ENCODE data around the gene KLB.
"Not testable (repeated sequence)": the region's sequence is repeated elsewhere in the genome, so short reads cannot be mapped to it uniquely, and the experiment has no call there.

The KLB gene
- total RNA-seq, result 0 to 0.44 (median 0.19) reads per million in 3 donors

DNA sequence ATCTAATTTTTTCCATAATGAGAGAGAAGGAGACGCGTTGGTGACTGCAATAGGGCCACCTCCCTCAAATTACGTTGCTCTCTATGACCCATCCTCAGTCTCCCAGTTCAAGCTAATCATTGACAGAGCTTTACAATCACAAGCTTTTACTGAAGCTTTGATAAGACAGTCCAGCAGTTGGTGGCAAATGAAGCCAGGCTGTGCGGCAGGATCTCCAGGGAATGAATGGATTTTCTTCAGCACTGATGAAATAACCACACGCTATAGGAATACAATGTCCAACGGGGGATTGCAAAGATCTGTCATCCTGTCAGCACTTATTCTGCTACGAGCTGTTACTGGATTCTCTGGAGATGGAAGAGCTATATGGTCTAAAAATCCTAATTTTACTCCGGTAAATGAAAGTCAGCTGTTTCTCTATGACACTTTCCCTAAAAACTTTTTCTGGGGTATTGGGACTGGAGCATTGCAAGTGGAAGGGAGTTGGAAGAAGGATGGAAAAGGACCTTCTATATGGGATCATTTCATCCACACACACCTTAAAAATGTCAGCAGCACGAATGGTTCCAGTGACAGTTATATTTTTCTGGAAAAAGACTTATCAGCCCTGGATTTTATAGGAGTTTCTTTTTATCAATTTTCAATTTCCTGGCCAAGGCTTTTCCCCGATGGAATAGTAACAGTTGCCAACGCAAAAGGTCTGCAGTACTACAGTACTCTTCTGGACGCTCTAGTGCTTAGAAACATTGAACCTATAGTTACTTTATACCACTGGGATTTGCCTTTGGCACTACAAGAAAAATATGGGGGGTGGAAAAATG is at the start of gene KLB:
TSS of gene KLB (plus strand) at position 168 of the 821 bp plus-strand sequence. CDS start at position 188, 20 bp downstream.
- no peak within 1 kb of the TSS for H3K4me3 ChIP-seq (ENCODE audit: insufficient read depth, low read depth, low read length, poor library complexity, severe bottlenecking)
- DNase-seq, result no peak
- no peaks in the 10 kb centered on the region for H3K4me1 ChIP-seq (ENCODE audit: control insufficient read depth, insufficient read depth, low read length, poor library complexity, severe bottlenecking)
- no peaks in the 10 kb centered on the region for H3K9me3 ChIP-seq (ENCODE audit: control insufficient read depth, low read length)
- H3K27me3 ChIP-seq (replicated peaks; ENCODE audit: control insufficient read depth, insufficient read depth, low read length, poor library complexity, severe bottlenecking), result no peaks in the 10 kb centered on the region
- no peak within 1 kb of the TSS for H3K27ac ChIP-seq (ENCODE audit: insufficient read depth, low read length, poor library complexity, severe bottlenecking)
- H3K36me3 ChIP-seq (ENCODE audit: control insufficient read depth, insufficient read depth, low read length), result no peaks in the 10 kb centered on the region

DNA sequence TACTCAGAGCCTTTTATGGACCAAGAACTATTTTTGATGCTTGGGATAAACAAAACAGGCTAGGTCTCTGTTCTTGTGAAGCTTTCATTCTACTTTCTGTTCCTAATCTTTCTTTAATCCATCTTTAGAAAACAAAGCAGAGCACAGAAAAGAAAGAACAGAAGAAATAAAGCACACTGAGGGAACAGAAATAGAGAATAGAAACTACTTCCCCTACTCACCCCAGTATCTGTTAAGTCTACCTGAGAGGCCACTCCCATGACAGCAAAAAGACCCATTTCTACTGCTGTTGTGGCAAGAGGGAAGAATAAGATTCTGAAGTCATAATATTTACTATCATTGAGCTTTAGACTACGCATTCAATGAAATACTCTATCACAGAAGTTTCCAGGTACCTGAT is 49.7 kb upstream of the KLB start:
- Histone ChIP-seq H3K4me3 (ENCODE audit: insufficient read depth, low read depth, low read length, poor library complexity, severe bottlenecking) (no peak overlapping the region), H3K27me3 (replicated peaks; ENCODE audit: control insufficient read depth, insufficient read depth, low read length, poor library complexity, severe bottlenecking) (no peaks in the 10 kb centered on the region), H3K36me3 (ENCODE audit: control insufficient read depth, insufficient read depth, low read length) (no peaks in the 10 kb centered on the region), H3K4me1 (ENCODE audit: control insufficient read depth, insufficient read depth, low read length, poor library complexity, severe bottlenecking) (peaks cover 4% of the 10 kb centered on the region), H3K9me3 (ENCODE audit: control insufficient read depth, low read length) (no peaks in the 10 kb centered on the region), H3K27ac (ENCODE audit: insufficient read depth, low read length, poor library complexity, severe bottlenecking) (no peak overlapping the region)
- DNase-seq, result no peak

DNA sequence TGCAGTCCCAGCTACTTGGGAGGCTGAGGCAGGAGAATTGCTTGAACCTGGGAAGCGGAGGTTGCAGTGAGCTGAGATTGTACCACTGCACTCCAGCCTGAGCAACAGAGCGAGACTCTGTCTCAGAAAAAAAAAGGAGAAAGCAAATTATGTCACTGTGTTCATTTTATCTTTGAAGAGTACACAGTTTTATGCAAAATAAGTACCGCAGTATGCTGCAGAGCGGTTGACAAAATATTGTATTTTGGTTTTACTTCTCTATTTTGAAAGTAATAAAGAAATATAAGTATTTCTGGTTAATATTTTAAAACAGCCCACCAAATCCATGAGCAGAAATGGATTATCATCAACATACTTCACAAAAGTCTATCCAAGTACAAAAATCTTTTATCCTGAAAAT is 46.1 kb upstream of the KLB start:
- not testable (repeated sequence) for H3K4me3 ChIP-seq (ENCODE audit: insufficient read depth, low read depth, low read length, poor library complexity, severe bottlenecking); H3K27ac ChIP-seq (ENCODE audit: insufficient read depth, low read length, poor library complexity, severe bottlenecking); DNase-seq; H3K9me3 ChIP-seq (ENCODE audit: control insufficient read depth, low read length); H3K36me3 ChIP-seq (ENCODE audit: control insufficient read depth, insufficient read depth, low read length); H3K27me3 ChIP-seq (replicated peaks; ENCODE audit: control insufficient read depth, insufficient read depth, low read length, poor library complexity, severe bottlenecking); H3K4me1 ChIP-seq (ENCODE audit: control insufficient read depth, insufficient read depth, low read length, poor library complexity, severe bottlenecking)

DNA sequence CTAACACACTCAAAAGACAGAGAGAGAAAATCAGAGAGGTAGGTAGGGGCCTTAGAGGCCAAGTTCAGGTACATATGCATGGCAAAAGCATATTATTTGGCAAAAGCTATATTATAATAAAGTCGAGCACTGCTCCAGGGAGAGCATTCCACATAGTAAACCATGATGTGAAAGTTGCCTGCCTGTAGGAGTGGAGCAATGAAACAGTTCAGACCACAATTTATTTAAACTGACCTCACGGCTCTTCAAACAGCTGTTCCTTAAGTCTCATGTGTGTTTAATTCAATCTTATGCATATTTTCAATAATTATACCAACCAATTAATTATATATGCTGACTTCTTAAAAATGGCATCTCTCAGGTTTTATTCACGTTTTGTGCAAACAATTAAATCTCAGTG is 43.9 kb upstream of the KLB start:
- Histone ChIP-seq H3K9me3 (ENCODE audit: control insufficient read depth, low read length) (no peaks in the 10 kb centered on the region), H3K36me3 (ENCODE audit: control insufficient read depth, insufficient read depth, low read length) (no peaks in the 10 kb centered on the region), H3K4me1 (ENCODE audit: control insufficient read depth, insufficient read depth, low read length, poor library complexity, severe bottlenecking) (no peaks in the 10 kb centered on the region), H3K4me3 (ENCODE audit: insufficient read depth, low read depth, low read length, poor library complexity, severe bottlenecking) (no peak overlapping the region), H3K27ac (ENCODE audit: insufficient read depth, low read length, poor library complexity, severe bottlenecking) (no peak overlapping the region), H3K27me3 (replicated peaks; ENCODE audit: control insufficient read depth, insufficient read depth, low read length, poor library complexity, severe bottlenecking) (no peaks in the 10 kb centered on the region)
- no peak for DNase-seq

DNA sequence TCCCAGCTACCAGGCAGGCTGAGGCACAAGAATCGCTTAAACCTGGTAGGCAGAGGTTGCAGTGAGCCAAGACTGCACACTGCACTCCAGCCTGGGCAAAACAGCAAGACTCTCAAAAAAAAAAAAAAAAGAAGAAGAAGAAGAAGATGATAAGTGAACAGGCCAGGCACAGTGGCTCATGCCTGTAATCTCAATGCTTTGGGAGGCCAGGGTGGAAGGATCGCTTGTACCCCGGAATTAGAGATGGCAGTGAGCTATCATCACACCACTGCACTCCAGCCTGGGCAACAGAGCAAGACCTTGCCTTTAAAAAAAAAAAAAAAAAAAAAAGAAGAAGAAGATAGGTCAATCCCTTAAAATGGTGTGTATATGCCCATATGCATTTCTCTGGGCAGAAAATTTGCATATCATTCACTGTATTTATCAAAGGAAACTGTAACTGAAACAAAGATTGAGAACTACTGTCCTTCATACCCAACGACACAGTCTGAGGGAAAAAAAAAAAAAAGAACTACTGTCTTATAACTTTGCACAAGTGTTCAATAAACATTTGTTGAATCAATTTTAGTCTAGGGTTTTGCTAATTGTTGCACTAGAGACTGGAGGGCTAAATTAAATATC is 42.8 kb upstream of the KLB start:
- Histone ChIP-seq H3K4me1 (ENCODE audit: control insufficient read depth, insufficient read depth, low read length, poor library complexity, severe bottlenecking) (no peaks in the 10 kb centered on the region), H3K36me3 (ENCODE audit: control insufficient read depth, insufficient read depth, low read length) (no peaks in the 10 kb centered on the region), H3K9me3 (ENCODE audit: control insufficient read depth, low read length) (no peaks in the 10 kb centered on the region), H3K27me3 (replicated peaks; ENCODE audit: control insufficient read depth, insufficient read depth, low read length, poor library complexity, severe bottlenecking) (no peaks in the 10 kb centered on the region), H3K27ac (ENCODE audit: insufficient read depth, low read length, poor library complexity, severe bottlenecking) (no peak overlapping the region), H3K4me3 (ENCODE audit: insufficient read depth, low read depth, low read length, poor library complexity, severe bottlenecking) (peak overlapping the region; percentile 0)
- DNase-seq, result no peak

DNA sequence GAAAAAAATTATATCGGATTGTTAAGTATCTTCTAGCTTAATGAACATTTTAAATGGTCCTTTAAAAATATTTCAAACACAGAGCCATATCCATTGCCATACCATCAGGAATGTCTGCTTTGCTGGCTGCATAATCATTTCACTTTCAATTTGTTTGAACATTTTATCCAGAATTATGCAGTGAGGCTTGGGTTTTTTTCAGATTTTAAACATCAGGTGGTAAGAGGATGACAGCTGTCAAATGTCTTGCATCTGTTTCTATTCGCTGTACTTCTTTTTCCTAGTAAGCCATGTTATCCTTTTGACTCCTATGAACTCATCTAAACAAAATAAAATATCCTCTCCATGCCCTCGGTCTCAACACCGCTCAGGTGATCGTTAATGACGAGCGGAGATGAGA is 41.4 kb upstream of the KLB start:
- Histone ChIP-seq H3K27me3 (replicated peaks; ENCODE audit: control insufficient read depth, insufficient read depth, low read length, poor library complexity, severe bottlenecking) (no peaks in the 10 kb centered on the region), H3K36me3 (ENCODE audit: control insufficient read depth, insufficient read depth, low read length) (no peaks in the 10 kb centered on the region), H3K9me3 (ENCODE audit: control insufficient read depth, low read length) (no peaks in the 10 kb centered on the region), H3K27ac (ENCODE audit: insufficient read depth, low read length, poor library complexity, severe bottlenecking) (peak overlapping the region; percentile 79), H3K4me3 (ENCODE audit: insufficient read depth, low read depth, low read length, poor library complexity, severe bottlenecking) (peak overlapping the region; percentile 98), H3K4me1 (ENCODE audit: control insufficient read depth, insufficient read depth, low read length, poor library complexity, severe bottlenecking) (no peaks in the 10 kb centered on the region)
- DNase-seq, result no peak

DNA sequence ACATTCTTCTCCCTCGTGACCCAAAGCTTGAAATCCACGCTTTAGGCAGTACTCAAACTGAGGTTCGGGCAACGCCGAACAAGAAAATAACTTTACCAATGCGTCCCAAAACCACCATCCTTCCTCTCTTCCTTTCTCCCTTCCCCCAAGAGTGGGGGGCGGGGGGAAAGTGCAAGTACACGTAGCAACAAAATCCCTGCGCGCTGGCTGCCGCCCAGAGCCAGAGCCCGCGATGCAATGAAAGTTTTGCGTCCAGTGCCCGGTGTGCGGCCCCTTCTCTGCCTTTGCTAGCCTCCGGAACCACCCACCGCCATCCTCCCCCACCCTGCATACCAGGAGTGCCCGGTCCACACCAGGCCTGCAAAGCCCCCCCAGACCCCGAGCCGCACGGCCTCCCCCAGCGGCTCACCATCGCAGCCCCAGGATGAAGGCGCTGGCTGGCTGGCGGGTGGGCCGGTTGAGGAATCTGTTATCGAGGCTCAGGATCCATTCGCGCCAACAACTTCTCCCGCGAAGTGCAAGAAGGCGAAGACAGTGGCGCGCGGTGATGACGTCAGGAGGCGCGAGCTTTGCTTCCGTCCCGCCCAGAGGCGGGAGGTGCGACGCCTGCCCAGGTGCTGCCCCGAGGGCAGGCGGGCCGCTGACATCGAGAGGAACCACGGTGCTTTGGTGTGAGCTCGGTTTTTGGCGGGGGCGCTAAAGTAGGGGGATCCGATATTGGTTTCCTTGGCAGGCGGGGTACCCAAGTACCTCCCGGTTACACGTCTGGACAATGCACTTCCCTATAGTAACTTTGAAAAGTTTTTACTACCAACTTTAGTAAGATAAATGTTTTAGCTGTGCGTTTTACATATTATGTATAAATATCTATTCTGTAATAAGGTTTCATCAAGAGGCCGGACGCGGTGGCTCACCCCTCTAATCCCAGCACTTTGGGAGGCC is 40.6 kb upstream of the KLB start, which contains the start of gene RFC1:
TSS of gene RFC1 (minus strand) at position 533 of the 942 bp plus-strand sequence. CDS start at position 412, 121 bp downstream.
- H3K4me1 ChIP-seq (ENCODE audit: control insufficient read depth, insufficient read depth, low read length, poor library complexity, severe bottlenecking), result no peaks in the 10 kb centered on the region
- H3K9me3 ChIP-seq (ENCODE audit: control insufficient read depth, low read length), result no peaks in the 10 kb centered on the region
- H3K4me3 ChIP-seq (ENCODE audit: insufficient read depth, low read depth, low read length, poor library complexity, severe bottlenecking), result peak within 1 kb of the TSS; percentile 98
- H3K27me3 ChIP-seq (replicated peaks; ENCODE audit: control insufficient read depth, insufficient read depth, low read length, poor library complexity, severe bottlenecking), result no peaks in the 10 kb centered on the region
- DNase-seq, result peak; percentile 84 to 90 (median 88)
- H3K36me3 ChIP-seq (ENCODE audit: control insufficient read depth, insufficient read depth, low read length), result no peaks in the 10 kb centered on the region
- H3K27ac ChIP-seq (ENCODE audit: insufficient read depth, low read length, poor library complexity, severe bottlenecking), result peak within 1 kb of the TSS; percentile 79

DNA sequence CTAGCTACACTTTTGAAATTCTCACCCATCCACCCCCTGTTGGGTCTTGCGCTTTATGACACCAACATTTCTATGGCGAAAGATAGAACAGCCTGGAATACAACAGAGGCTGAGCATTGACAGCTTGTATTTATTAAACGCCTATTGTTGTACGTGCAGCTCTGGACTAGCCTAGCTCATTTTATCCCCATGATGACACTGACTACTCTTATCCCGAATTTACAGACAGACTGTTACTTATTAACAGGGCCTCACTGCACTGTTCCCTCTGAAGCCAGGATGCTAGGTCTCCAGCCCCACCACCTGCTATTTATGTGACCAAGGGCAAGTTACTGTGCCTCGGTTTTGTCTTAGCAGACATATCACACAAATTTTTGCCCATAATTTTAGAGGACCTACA is 39.6 kb upstream of the KLB start:
- Histone ChIP-seq H3K27ac (ENCODE audit: insufficient read depth, low read length, poor library complexity, severe bottlenecking) (no peak overlapping the region), H3K4me1 (ENCODE audit: control insufficient read depth, insufficient read depth, low read length, poor library complexity, severe bottlenecking) (no peaks in the 10 kb centered on the region), H3K4me3 (ENCODE audit: insufficient read depth, low read depth, low read length, poor library complexity, severe bottlenecking) (no peak overlapping the region), H3K27me3 (replicated peaks; ENCODE audit: control insufficient read depth, insufficient read depth, low read length, poor library complexity, severe bottlenecking) (no peaks in the 10 kb centered on the region), H3K36me3 (ENCODE audit: control insufficient read depth, insufficient read depth, low read length) (no peaks in the 10 kb centered on the region), H3K9me3 (ENCODE audit: control insufficient read depth, low read length) (no peaks in the 10 kb centered on the region)
- DNase-seq, result no peak

DNA sequence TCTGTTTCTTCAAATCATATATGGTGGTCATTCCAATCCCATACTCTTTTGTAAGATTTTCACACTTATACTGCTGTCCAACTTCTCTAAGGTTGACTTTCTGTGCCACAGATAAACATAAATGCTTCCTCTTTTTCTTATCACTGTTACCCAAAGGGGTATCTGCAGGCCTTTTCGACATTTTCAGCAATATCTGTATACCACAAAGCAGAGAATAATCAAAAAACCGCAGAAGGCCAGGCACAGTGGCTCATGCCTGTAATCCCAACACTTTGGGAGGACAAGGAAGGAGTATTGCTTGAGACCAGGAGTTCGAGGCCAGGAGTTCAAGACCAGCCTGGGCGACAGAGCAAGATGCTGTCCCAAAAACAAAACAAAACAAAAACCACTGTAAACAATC is 37.4 kb upstream of the KLB start:
- Histone ChIP-seq H3K4me1 (ENCODE audit: control insufficient read depth, insufficient read depth, low read length, poor library complexity, severe bottlenecking) (no peaks in the 10 kb centered on the region), H3K9me3 (ENCODE audit: control insufficient read depth, low read length) (no peaks in the 10 kb centered on the region), H3K27ac (ENCODE audit: insufficient read depth, low read length, poor library complexity, severe bottlenecking) (no peak overlapping the region), H3K36me3 (ENCODE audit: control insufficient read depth, insufficient read depth, low read length) (no peaks in the 10 kb centered on the region), H3K4me3 (ENCODE audit: insufficient read depth, low read depth, low read length, poor library complexity, severe bottlenecking) (no peak overlapping the region), H3K27me3 (replicated peaks; ENCODE audit: control insufficient read depth, insufficient read depth, low read length, poor library complexity, severe bottlenecking) (no peaks in the 10 kb centered on the region)
- no peak for DNase-seq

Data from effector memory CD4-positive, alpha-beta T cell (primary cell).